Limb (tissue), 2 donors: ENCODE measurements around the gene MCEMP1.

ENCODE experiments used
- DNase-seq, 2 donors: peaks; one replicate each; pipeline ENCODE4 v3.0.0-alpha.2; 2016; ENCODE audit errors: extremely low spot score in 2 of 2

MCEMP1 gene

GRCh38 chr19:7729211-7729610 lies 52.3 kb downstream of the MCEMP1 start:
- no peak for DNase-seq
